A549 (cell line): Measurements from ENCODE around the gene MBNL1. TPM values are rescaled to one million over a fixed set of nuclear protein-coding genes. Genes with fewer than 3 reads are reported as not detected.

Experiments
- ATAC-seq, 2 experiments: fragments of 200-7000 bp in 1 of 2; fragments of >200 bp in 1 of 2; cut with Nextera tagmentation in 1 of 2; cut with Tn5 transposase in 1 of 2; 3 replicates each; pipeline versions ENCODE4 v1.8.0 to v1.9.1; 2018 to 2020; ENCODE audit warnings: mild to moderate bottlenecking in 1 of 2, moderate library complexity in 1 of 2
- CTCF ChIA-PET: fragments of 300-600 bp; sonication (Branson Sonifier 250); formaldehyde crosslinking; extraction: SDS; loops from one replicate; lab custom pipeline; 2021; ENCODE audit warnings: antibody characterized with exemption, inconsistent platforms; lab: Yijun Ruan, JAX
- POLR2A ChIA-PET: fragments of 350-600 bp; formaldehyde crosslinking; extraction: SDS; loops from one replicate; lab custom pipeline; 2021; ENCODE audit warnings: antibody characterized with exemption, inconsistent platforms; lab: Yijun Ruan, JAX
- DNase-seq, 2 experiments: peaks; one replicate each; pipeline versions ENCODE4 v3.0.0 to v3.0.0-alpha.2; 2011 to 2016; ENCODE audit warnings: low read depth in 1 of 2, low spot score in 1 of 2
- FAIRE-seq: peaks from 2 replicates; lab custom pipeline; 2011; peaks lifted over from hg19 to GRCh38; lab: Jason Lieb, UNC
- H3K27ac ChIP-seq, 2 experiments: fragments of >200 bp; sonication (Bioruptor Twin); formaldehyde crosslinking; 3 replicates each; pipeline ENCODE4 v1.5.1; 2016 to 2017
- H3K4me1 ChIP-seq: fragments of >200 bp; sonication (Bioruptor Twin); formaldehyde crosslinking; 3 replicates; pipeline ENCODE4 v1.6.1; 2016
- H3K4me2 ChIP-seq: fragments of >200 bp; sonication (Bioruptor Twin); formaldehyde crosslinking; 3 replicates; pipeline ENCODE4 v1.6.1; 2016
- H3K4me3 ChIP-seq: fragments of >200 bp; sonication (Bioruptor Twin); formaldehyde crosslinking; 3 replicates; pipeline ENCODE4 v1.5.1; 2016
- H3K9me3 ChIP-seq: fragments of >200 bp; sonication (Bioruptor Twin); formaldehyde crosslinking; 3 replicates; pipeline ENCODE4 v1.6.1; 2016
- PHF8 ChIP-seq: fragments of 200-600 bp; sonication (generic); IDR thresholded peaks from 2 replicates; pipeline ENCODE4 v1.6.1; 2016; ENCODE audit warnings: low read depth, mild to moderate bottlenecking, antibody characterized with exemption, moderate library complexity, borderline replicate concordance
- WGBS: methylation state at CpG from one replicate; pipeline ENCODE4 v1.1.6; 2017; ENCODE audit errors: missing lambda C conversion rate; 5-methylcytosine and 5-hydroxymethylcytosine counted together
- polyA plus RNA-seq, 4 experiments: library from polyadenylated mRNA; depleted of rRNA in 3 of 4; stranded (reverse); fragments of >200 nt; fragmentation: RNase III in 1 of 4; extraction: RNeasy Plus Mini Kit Qiagen cat#74134 plus additional on column Dnase treatment in 1 of 4; gene quantifications; 2 replicates in 3 of 4; 3 replicates in 1 of 4; pipeline ENCODE4 v1.2.3, GENCODE V29; 2011 to 2017
- small RNA-seq, 6 experiments: library from RNA; depleted of rRNA; stranded (forward); fragments of <200 nt; gene quantifications; one replicate each; pipeline ENCODE3, GENCODE V24; 2012

MBNL1 gene
- polyA plus RNA-seq, 2 of the 4 experiments (the other 2 are of a cell fraction), result 60.5 to 92.5 TPM

DNA sequence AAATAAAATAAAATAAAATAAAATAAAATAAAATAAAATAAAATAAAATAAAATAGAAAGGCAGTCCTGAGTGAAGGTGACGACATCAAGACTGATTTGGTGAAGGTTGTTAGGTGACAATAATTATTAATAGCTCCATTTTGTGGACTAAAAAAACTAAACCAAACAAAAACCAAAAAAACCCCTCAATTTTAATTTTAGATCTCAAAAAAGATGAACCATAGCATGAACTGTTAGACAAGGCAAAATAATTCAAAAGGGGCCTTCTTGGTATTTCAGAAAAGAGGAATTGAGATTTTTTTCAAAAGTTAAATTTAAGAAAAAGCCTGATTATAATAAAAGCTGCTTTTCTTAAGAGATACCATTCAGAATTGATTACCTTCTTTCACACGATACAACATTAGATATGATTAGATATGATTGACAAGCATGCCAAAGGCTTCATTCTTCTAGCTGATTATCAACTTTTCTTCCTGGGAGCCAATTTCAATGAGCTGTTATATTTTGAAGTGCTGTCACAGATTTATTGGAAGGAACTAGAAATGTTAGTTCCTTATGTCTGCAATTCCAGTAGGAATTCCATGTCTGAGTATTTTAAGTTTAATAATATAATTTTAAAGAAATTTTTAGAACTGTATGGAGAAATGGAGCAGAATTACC, 244.7 kb downstream of the MBNL1 start:
- FAIRE-seq (no peak), ATAC-seq (no peak), DNase-seq (no peak)
- Histone ChIP-seq H3K9me3 (no peaks in the 10 kb centered on the region), H3K4me2 (no peak overlapping the region), H3K27ac (no peak overlapping the region), H3K4me3 (no peak overlapping the region), H3K4me1 (no peaks in the 10 kb centered on the region)
- ChIA-PET POLR2A (no interaction called here), CTCF (interaction anchor here (0.6 kb wide), 1 partner anchor 1369 kb away, joined by 3 read pairs; no protein-coding TSS in a partner anchor)
- 76% methylated on average over 2 of the region's 2 CpGs for whole genome bisulfite sequencing
- no peak for TF ChIP-seq PHF8

Small RNA genes lying within 50 kb of the gene (small RNA-seq; reads per million reads assigned to genes)
- 0 reads per million in 6 experiments for gene RF00019
